Breast epithelium (tissue), 4 donors: ENCODE data around the gene TNS1. TPM values are rescaled to one million over a fixed set of nuclear protein-coding genes. Genes with fewer than 3 reads are reported as not detected.
A peak's percentile ranks its signal among the peaks of the same experiment; 100 is the strongest.

ENCODE experiments used
- DNase-seq, 2 donors: peaks; one replicate each; pipeline ENCODE4 v3.0.0-alpha.2; 2019; ENCODE audit warnings: low spot score in 2 of 2
- H3K27ac ChIP-seq, 2 donors: fragments of 200-600 bp; sonication (generic) in 1 of 2; one replicate each; pipeline ENCODE4 v1.5.1; 2016 to 2019; ENCODE audit warnings: mild to moderate bottlenecking in 1 of 2
- H3K27me3 ChIP-seq, 2 donors: fragments of 200-600 bp; sonication (generic) in 1 of 2; one replicate each; pipeline versions ENCODE4 v1.5.1 to v1.6.0; 2017 to 2019; ENCODE audit warnings: control low read depth in 1 of 2, mild to moderate bottlenecking in 1 of 2
- H3K36me3 ChIP-seq: fragments of 200-600 bp; one replicate; pipeline ENCODE4 v1.5.1; 2019
- H3K4me1 ChIP-seq, 2 donors: fragments of 200-600 bp; sonication (generic); one replicate each; pipeline ENCODE4 v1.5.1; 2016 to 2019; ENCODE audit warnings: control low read depth in 1 of 2
- H3K4me3 ChIP-seq, 3 donors: fragments of 200-600 bp; sonication (generic); 1 replicate in 2 of 3; 2 replicates in 1 of 3; pipeline ENCODE4 v1.5.1; 2016 to 2019; ENCODE audit warnings: mild to moderate bottlenecking in 3 of 3, moderate library complexity in 2 of 3
- H3K9me3 ChIP-seq, 2 donors: fragments of 200-600 bp; sonication (generic) in 1 of 2; one replicate each; pipeline ENCODE4 v1.5.1; 2016 to 2019; ENCODE audit warnings: control low read depth in 1 of 2
- CTCF ChIP-seq, 3 donors: fragments of 450-650 bp; IDR thresholded peaks; one replicate each; pipeline ENCODE4 v1.5.1; 2016 to 2017; ENCODE audit warnings: antibody characterized with exemption in 3 of 3, mild to moderate bottlenecking in 3 of 3, moderate library complexity in 3 of 3
- POLR2A ChIP-seq: fragments of 450-650 bp; IDR thresholded peaks from one replicate; pipeline ENCODE4 v1.6.1; 2016; ENCODE audit warnings: antibody characterized with exemption, mild to moderate bottlenecking, moderate library complexity
- POLR2AphosphoS5 ChIP-seq, 3 donors: sonication (generic); formaldehyde crosslinking; IDR thresholded peaks; one replicate each; pipeline ENCODE4 v1.6.1; 2017; ENCODE audit warnings: antibody characterized with exemption in 3 of 3
- intact Hi-C: fragments of 100-400 bp; cut with DNase I; formaldehyde crosslinking; loops from one replicate; pipeline ENCODE4 v1.15.1; 2023; ENCODE audit warnings: low total_unique reads
- total RNA-seq, 3 donors: library from RNA; depleted of rRNA; stranded (reverse); fragments of >200 nt; gene quantifications; one replicate each; pipeline ENCODE4 v1.1.0, GENCODE V29; 2016

TNS1 gene
- total RNA-seq, 3 donors from 2014 or later: 141 to 577 (median 154) TPM

- Histone ChIP-seq H3K27ac (peak overlapping the region; percentile 90 to 92), H3K4me3 (no peak overlapping the region), H3K4me1 (peaks cover 11 to 55% of the 10 kb centered on the region in 2 donors), H3K27me3 (no peaks in the 10 kb centered on the region), H3K9me3 (no peaks in the 10 kb centered on the region), H3K36me3 (no peaks in the 10 kb centered on the region)
- peak in 1 of 2 donors; percentile 41 for DNase-seq
- no peak for TF ChIP-seq POLR2AphosphoS5 (IDR thresholded peaks at IDR 0.05)
- TF ChIP-seq POLR2A: no peak
- TF ChIP-seq CTCF (IDR thresholded peaks at IDR 0.05): no peak
- intact Hi-C loops: no loop called here
Measured at GRCh38 chr2:217900010-217900779, 102.6 kb downstream of the TNS1 start.

GRCh38 chr2:217899231-217900009 lies 103.4 kb downstream of the TNS1 start:
- peak in 1 of 2 donors; percentile 83 for DNase-seq
- Histone ChIP-seq H3K9me3 (no peaks in the 10 kb centered on the region), H3K27me3 (no peaks in the 10 kb centered on the region), H3K36me3 (no peaks in the 10 kb centered on the region), H3K4me1 (peaks cover 8 to 47% of the 10 kb centered on the region in 2 donors), H3K27ac (peak overlapping the region; percentile 90 to 92), H3K4me3 (peak overlapping the region in 1 of 3 donors; percentile 7)
- peak; percentile 48 to 69 (median 54) for TF ChIP-seq CTCF (IDR thresholded peaks at IDR 0.05)
- no peak for TF ChIP-seq POLR2A
- peak in 1 of 3 donors; percentile 14 for TF ChIP-seq POLR2AphosphoS5 (IDR thresholded peaks at IDR 0.05)
- intact Hi-C loops: no loop called here

GRCh38 chr2:217897816-217898806 lies 104.7 kb downstream of the TNS1 start:
- no peaks in the 10 kb centered on the region for H3K36me3 ChIP-seq
- peak; percentile 72 to 96 for DNase-seq
- H3K4me1 ChIP-seq: peaks cover 4 to 34% of the 10 kb centered on the region in 2 donors
- peak overlapping the region in 2 of 3 donors; percentile 32 to 36 for H3K4me3 ChIP-seq
- no peak for TF ChIP-seq POLR2A
- TF ChIP-seq CTCF (IDR thresholded peaks at IDR 0.05): peak in 1 of 3 donors; percentile 11
- peak in 2 of 3 donors; percentile 68 to 70 for TF ChIP-seq POLR2AphosphoS5 (IDR thresholded peaks at IDR 0.05)
- H3K27ac ChIP-seq: peak overlapping the region; percentile 90 to 92
- no peaks in the 10 kb centered on the region for H3K27me3 ChIP-seq
- intact Hi-C loops: no loop called here
- no peaks in the 10 kb centered on the region for H3K9me3 ChIP-seq

- peaks cover 3 to 26% of the 10 kb centered on the region in 2 donors for H3K4me1 ChIP-seq
- H3K36me3 ChIP-seq: no peaks in the 10 kb centered on the region
- peak overlapping the region; percentile 90 to 92 for H3K27ac ChIP-seq
- no peaks in the 10 kb centered on the region for H3K9me3 ChIP-seq
- TF ChIP-seq CTCF (IDR thresholded peaks at IDR 0.05): no peak
- TF ChIP-seq POLR2AphosphoS5 (IDR thresholded peaks at IDR 0.05): no peak
- TF ChIP-seq POLR2A: no peak
- no peaks in the 10 kb centered on the region for H3K27me3 ChIP-seq
- intact Hi-C loops: no loop called here
- H3K4me3 ChIP-seq: peak overlapping the region in 2 of 3 donors; percentile 32 to 36
- DNase-seq: peak in 1 of 2 donors; percentile 53
Measured at GRCh38 chr2:217897091-217897715, 105.6 kb downstream of the TNS1 start.
